Muscle layer of duodenum (tissue), 2 donors: Measurements from ENCODE around the gene PHRF1.

Source experiments
- H3K27ac ChIP-seq: one replicate; pipeline ENCODE4 v1.7.0; 2013; ENCODE audit warnings: mild to moderate bottlenecking, low read length
- H3K27me3 ChIP-seq: one replicate; pipeline ENCODE4 v1.7.0; 2013; ENCODE audit warnings: low read depth, mild to moderate bottlenecking, control low read depth, low read length
- H3K36me3 ChIP-seq, 2 donors: one replicate each; pipeline ENCODE4 v1.7.0; 2013; ENCODE audit warnings: low read length in 2 of 2, control low read depth in 1 of 2, mild to moderate bottlenecking in 1 of 2; ENCODE audit not compliant: insufficient read depth in 2 of 2, control insufficient read depth in 1 of 2
- H3K4me1 ChIP-seq, 2 donors: one replicate each; pipeline ENCODE4 v1.7.0; 2013; ENCODE audit warnings: low read length in 2 of 2, mild to moderate bottlenecking in 2 of 2, control low read depth in 1 of 2, moderate library complexity in 1 of 2; ENCODE audit not compliant: insufficient read depth in 2 of 2, control insufficient read depth in 1 of 2
- H3K4me3 ChIP-seq, 2 donors: one replicate each; pipeline ENCODE4 v1.7.0; 2013; ENCODE audit warnings: low read length in 2 of 2, low read depth in 1 of 2, mild to moderate bottlenecking in 1 of 2
- H3K9me3 ChIP-seq, 2 donors: one replicate each; pipeline ENCODE4 v1.7.0; 2013; ENCODE audit warnings: low read length in 2 of 2, control low read depth in 1 of 2, mild to moderate bottlenecking in 1 of 2; ENCODE audit not compliant: control insufficient read depth in 1 of 2
- donor health status: healthy.

PHRF1 gene

GRCh38 chr11:637333-637592 lies 61.0 kb downstream of the PHRF1 start:
- H3K4me1 ChIP-seq = peaks cover 3 to 28% of the 10 kb centered on the region in 2 donors
- H3K9me3 ChIP-seq = no peaks in the 10 kb centered on the region
- peaks cover 0 to 8% of the 10 kb centered on the region in 2 donors for H3K36me3 ChIP-seq
- peaks cover 12% of the 10 kb centered on the region for H3K27me3 ChIP-seq
- peak overlapping the region in 1 of 2 donors; percentile 42 for H3K4me3 ChIP-seq
- no peak overlapping the region for H3K27ac ChIP-seq

GRCh38 chr11:637593-638521 lies 61.6 kb downstream of the PHRF1 start:
- Histone ChIP-seq H3K4me3 (no peak overlapping the region), H3K4me1 (peaks cover 3 to 28% of the 10 kb centered on the region in 2 donors), H3K27ac (no peak overlapping the region), H3K27me3 (peaks cover 12% of the 10 kb centered on the region), H3K36me3 (peaks cover 0 to 8% of the 10 kb centered on the region in 2 donors), H3K9me3 (no peaks in the 10 kb centered on the region)

GRCh38 chr11:638631-639331 lies 62.5 kb downstream of the PHRF1 start:
- H3K27ac ChIP-seq = no peak overlapping the region
- peaks cover 12% of the 10 kb centered on the region for H3K27me3 ChIP-seq
- no peak overlapping the region for H3K4me3 ChIP-seq
- peaks cover 0 to 14% of the 10 kb centered on the region in 2 donors for H3K36me3 ChIP-seq
- peaks cover 3 to 28% of the 10 kb centered on the region in 2 donors for H3K4me1 ChIP-seq
- no peaks in the 10 kb centered on the region for H3K9me3 ChIP-seq

- H3K4me3 ChIP-seq = no peak overlapping the region
These were observed 63.2 kb downstream of the PHRF1 start for GRCh38 chr11:639332-639955.

GRCh38 chr11:640021-640706 lies 63.9 kb downstream of the PHRF1 start:
- no peak overlapping the region for H3K27ac ChIP-seq

More at GRCh38 chr11:639332-639955, 63.2 kb downstream of the PHRF1 start:
- no peaks in the 10 kb centered on the region for H3K9me3 ChIP-seq
- peaks cover 0 to 20% of the 10 kb centered on the region in 2 donors for H3K36me3 ChIP-seq
- H3K27me3 ChIP-seq = peaks cover 12% of the 10 kb centered on the region
- peaks cover 3 to 28% of the 10 kb centered on the region in 2 donors for H3K4me1 ChIP-seq
- H3K27ac ChIP-seq = no peak overlapping the region

GRCh38 chr11:641806-642370 lies 65.6 kb downstream of the PHRF1 start:
- Histone ChIP-seq H3K4me3 (no peak overlapping the region), H3K27me3 (peaks cover 12% of the 10 kb centered on the region), H3K27ac (no peak overlapping the region), H3K4me1 (peaks cover 3 to 21% of the 10 kb centered on the region in 2 donors), H3K36me3 (peaks cover 0 to 28% of the 10 kb centered on the region in 2 donors), H3K9me3 (no peaks in the 10 kb centered on the region)

More at GRCh38 chr11:640021-640706, 63.9 kb downstream of the PHRF1 start:
- Histone ChIP-seq H3K4me3 (no peak overlapping the region), H3K4me1 (peaks cover 3 to 28% of the 10 kb centered on the region in 2 donors), H3K9me3 (no peaks in the 10 kb centered on the region), H3K36me3 (peaks cover 0 to 21% of the 10 kb centered on the region in 2 donors), H3K27me3 (peaks cover 12% of the 10 kb centered on the region)

- Histone ChIP-seq H3K36me3 (peaks cover 0 to 28% of the 10 kb centered on the region in 2 donors), H3K9me3 (no peaks in the 10 kb centered on the region), H3K4me1 (peaks cover 0 to 8% of the 10 kb centered on the region in 2 donors), H3K4me3 (no peak overlapping the region), H3K27me3 (peaks cover under 1% of the 10 kb centered on the region), H3K27ac (no peak overlapping the region)
These were observed 67.1 kb downstream of the PHRF1 start for GRCh38 chr11:643366-643765.

GRCh38 chr11:643849-644738 lies 67.8 kb downstream of the PHRF1 start:
- Histone ChIP-seq H3K9me3 (no peaks in the 10 kb centered on the region), H3K27me3 (no peaks in the 10 kb centered on the region), H3K27ac (no peak overlapping the region), H3K4me3 (no peak overlapping the region), H3K4me1 (peaks cover 0 to 2% of the 10 kb centered on the region in 2 donors), H3K36me3 (peaks cover 0 to 28% of the 10 kb centered on the region in 2 donors)

- H3K4me1 ChIP-seq = no peaks in the 10 kb centered on the region
- no peaks in the 10 kb centered on the region for H3K9me3 ChIP-seq
- peaks cover 0 to 29% of the 10 kb centered on the region in 2 donors for H3K36me3 ChIP-seq
- H3K27ac ChIP-seq = no peak overlapping the region
- no peaks in the 10 kb centered on the region for H3K27me3 ChIP-seq
- no peak overlapping the region for H3K4me3 ChIP-seq
These were observed 69.3 kb downstream of the PHRF1 start for GRCh38 chr11:645536-645935.

GRCh38 chr11:646214-646613 lies 69.9 kb downstream of the PHRF1 start:
- no peaks in the 10 kb centered on the region for H3K27me3 ChIP-seq
- H3K36me3 ChIP-seq = peaks cover 0 to 34% of the 10 kb centered on the region in 2 donors
- H3K4me3 ChIP-seq = no peak overlapping the region
- H3K9me3 ChIP-seq = no peaks in the 10 kb centered on the region
- no peak overlapping the region for H3K27ac ChIP-seq
- H3K4me1 ChIP-seq = no peaks in the 10 kb centered on the region
